ENCODE results near the gene MSLN.
"Not testable (repeated sequence)": the region's sequence is repeated elsewhere in the genome, so short reads cannot be mapped to it uniquely, and the experiment has no call there.

The MSLN gene

GRCh38 chr16:735982-736453 is 24.5 kb upstream of the MSLN start:
- DNase-seq, result no peak

DNA sequence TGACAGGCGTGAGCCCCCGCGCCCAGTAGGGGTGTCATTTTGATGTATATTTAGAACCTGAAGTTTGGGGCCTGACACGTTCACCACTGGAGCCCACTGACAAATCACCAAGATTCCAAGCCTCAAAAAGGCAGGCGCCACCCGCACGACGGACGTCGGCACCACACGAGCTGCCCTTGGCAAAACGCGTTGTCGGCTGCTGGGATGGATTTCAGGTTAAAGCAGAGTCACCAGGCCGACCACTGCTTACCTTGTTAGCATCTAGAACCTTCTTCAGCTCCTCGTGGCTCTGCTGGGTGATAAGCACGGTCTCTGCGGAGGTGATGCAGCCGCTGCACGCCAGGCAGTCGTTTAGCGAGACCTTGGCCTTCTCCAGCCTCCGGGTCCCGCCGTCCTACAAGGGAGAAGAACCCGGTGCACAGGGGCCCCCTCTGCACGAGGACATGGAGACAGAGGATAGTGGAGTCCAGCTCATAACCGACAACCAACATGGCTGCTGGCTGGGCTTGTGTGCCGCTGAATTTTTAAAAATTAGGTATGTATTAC is 23.5 kb upstream of the MSLN start:
- no peak for DNase-seq

DNA sequence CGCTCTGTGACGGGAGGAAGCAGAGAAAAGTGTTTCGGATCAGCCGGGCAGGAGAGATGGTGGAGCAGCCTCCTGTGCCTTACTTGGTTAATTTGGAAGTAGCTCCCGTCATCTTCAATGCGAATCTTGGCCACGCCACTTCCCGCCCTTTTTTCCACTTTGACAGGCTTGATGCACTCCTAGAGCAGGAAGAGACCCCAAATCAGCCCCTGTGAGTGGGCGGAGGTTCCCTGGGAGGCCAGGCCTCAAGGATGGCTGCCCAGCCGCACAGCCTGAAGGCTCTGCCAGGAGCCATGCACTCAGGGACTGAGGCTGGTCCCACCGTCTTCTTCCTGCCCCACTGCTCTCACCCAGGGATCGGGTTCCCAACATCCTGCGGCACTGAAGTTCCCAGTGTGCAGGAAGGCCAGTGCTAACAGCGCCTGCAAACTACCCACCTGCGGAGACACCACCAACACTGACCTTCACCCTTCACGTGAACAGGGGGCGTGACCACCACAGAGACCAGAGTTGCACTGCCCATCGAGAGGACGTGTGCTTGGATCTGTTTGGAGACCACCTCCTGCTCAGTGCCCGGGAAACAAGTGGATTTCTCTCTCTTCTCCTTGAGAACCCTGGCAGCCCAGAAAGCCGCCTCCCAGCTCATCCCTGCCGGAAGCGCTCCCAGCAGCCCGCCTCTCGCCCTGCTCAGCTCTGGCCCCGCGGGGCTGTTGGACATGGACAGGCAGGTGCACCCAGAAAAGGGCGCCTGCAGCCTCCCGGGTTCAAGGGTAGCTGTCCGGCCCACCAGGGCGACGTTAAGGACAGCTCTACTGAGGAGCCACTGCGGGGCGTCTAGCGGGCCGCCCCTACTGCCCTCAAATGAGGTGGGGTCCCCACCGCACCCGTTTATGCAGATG is 20.7 kb upstream of the MSLN start:
- no peak for DNase-seq

GRCh38 chr16:740459-740763 is 20.1 kb upstream of the MSLN start:
- no peak for DNase-seq

- DNase-seq, result peak; percentile 96
Observed at GRCh38 chr16:740764-741505, 19.6 kb upstream of the MSLN start, which contains the start of gene CIAO3. Gene CIAO3 (minus strand): TSS chr16:740997. CDS start chr16:740985, 12 bp downstream.

GRCh38 chr16:741986-742629 is 18.4 kb upstream of the MSLN start:
- no peak for DNase-seq

DNA sequence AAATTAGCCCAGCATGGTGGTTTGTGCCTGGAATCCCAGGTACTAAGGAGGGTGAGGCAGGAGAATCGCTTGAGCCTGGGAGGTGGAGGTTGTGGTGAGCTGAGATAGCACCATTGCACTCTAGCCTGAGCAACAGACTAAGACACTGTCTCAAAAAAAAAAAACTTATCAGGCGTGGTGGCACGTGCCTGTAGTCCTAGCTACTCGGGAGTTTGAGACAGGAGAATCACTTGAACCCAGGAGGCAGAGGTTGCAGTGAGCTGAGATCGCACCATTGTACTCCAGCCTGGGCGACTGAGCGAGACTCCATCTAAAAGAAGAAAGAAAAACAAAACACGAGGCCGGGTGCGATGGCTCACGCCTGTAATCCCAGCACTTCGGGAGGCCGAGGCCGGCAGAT is 17.6 kb upstream of the MSLN start:
- DNase-seq, result not testable (repeated sequence)

DNA sequence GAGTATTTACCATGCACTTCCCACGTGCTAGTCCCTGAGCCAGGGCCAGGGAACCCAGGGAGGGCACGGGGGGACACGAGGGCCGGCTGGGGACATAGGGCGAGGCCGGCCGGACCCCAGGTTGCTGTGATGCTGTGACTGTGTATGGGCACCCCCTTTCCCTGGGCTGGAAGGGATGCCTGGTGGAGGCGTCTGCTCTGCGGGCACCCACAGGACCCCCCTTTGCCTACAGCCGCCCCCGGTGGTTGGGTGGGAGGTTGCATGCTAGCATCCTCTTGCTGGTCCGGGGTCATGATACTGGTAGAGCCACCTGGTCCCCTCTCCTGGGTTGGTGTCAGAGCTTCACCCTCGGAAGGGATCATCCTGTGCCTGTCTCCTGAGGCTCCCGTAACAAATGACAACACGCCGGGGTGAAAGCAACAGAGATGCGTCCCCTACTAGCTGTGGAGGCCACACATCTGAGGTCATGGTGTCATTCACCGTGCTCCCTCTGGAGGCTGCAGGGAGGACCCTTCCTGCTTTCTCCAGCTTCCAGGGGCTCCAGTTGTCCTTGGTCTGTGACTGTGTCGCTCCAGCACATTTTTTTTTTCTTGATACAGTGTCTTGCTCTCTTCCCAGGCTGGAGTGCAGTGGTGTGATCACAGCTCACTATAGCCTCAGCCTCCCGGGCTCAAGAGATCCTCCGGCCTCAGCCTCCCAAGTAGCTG is 16.6 kb upstream of the MSLN start:
- DNase-seq, result no peak

DNA sequence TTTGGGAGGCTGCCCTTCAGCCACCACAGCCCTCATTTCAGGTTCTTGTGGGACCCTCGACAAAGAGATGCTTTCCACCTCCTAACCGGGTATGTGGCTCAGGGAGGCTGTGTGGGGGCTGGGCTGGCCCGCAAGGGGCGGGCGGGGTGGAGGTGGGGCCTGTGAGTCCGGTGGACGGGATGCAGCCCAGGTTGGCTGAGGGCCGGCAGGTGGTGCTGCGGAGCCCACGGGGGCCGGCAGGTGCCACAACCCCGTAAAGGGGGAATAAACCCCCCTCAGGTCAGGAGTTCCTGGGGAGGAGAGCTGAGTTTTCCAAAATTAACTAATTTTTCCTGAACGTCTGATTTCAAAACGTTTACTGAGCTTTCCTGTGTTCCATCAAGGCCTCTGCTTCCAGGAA is 14.8 kb upstream of the MSLN start:
- DNase-seq, result no peak

- no peak for DNase-seq
Observed at GRCh38 chr16:746637-747036, 13.9 kb upstream of the MSLN start.

DNA sequence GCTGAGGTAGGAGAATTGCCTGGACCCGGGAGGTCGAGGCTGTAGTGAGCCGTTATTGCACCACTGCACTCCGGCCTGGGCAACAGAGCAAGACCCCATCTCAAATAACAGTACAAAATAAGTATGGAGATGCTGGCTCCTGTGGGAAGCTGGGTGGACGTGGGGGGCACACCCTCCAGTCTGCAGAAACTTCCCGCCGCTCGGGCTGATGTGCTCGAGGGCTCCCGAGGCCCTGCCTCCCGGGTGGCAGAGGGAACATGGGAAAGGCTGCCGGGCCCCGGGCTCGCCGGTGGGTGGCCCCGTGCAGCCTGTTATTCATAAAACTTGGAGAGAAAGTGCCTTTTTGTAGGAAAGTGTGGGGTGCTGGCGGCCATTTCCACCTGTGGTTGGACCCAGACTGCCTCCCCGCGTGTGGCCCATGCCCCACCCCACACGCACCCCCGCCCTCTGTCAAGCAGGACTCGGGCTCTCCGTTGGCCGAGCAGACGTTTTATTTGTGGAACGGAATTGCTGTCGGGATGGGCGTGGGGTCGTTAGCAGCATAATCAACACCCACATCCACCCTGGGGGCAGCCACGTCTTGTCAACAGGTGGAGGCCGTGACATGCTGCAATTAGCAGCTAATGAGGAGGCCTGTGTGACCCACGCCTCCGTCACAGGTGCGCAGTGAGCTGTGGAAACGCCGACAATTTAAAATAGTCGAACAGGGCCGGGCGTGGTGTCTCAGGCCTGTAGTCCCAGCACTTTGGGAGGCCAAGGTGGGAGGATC is 12.4 kb upstream of the MSLN start:
- no peak for DNase-seq

DNA sequence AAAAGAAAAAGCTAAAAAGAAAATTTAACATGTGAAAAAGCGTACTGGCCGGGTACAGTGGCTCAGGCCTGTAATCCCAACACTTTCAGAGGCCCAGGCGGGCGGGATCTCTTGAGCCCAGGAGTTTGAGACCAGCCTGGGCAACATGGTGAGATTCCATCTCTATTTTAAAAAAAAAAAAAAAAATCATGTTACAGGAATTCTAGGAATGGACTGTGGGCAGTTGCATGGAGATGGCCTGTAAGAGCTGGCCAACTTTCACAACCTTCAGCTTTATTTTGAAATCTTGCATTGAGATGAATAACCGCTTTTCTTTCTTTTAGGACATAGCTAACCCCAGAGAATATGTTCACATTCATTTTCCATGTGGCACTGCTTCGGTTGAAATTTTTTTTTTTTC is 11.5 kb upstream of the MSLN start:
- DNase-seq, result no peak

- no peak for DNase-seq
Observed at GRCh38 chr16:750485-750884, 10.0 kb upstream of the MSLN start.

- no peak for DNase-seq
Observed at GRCh38 chr16:751152-752006, 9.2 kb upstream of the MSLN start.

GRCh38 chr16:752007-752312 is 8.6 kb upstream of the MSLN start:
- DNase-seq, result no peak

GRCh38 chr16:754121-754607 is 6.4 kb upstream of the MSLN start:
- DNase-seq, result not testable (repeated sequence)

DNA sequence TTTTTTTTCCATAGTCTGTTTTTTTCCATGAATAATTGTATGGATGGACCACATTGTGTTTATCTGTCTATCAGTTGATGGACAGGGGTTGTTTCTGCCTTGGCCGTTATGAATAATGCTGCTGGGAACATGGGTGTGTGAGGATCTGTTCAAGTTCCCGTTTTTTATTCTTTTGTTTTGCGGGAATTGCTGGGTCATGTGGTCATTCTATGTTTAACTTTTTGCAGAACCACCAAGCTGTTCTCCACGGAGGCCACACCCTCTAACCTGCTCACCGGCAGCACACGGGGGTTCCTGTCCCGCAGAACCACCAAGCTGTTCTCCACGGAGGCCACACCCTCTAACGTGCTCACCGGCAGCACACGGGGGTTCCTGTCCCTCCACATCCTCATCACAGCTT is 5.9 kb upstream of the MSLN start:
- DNase-seq, result no peak

DNA sequence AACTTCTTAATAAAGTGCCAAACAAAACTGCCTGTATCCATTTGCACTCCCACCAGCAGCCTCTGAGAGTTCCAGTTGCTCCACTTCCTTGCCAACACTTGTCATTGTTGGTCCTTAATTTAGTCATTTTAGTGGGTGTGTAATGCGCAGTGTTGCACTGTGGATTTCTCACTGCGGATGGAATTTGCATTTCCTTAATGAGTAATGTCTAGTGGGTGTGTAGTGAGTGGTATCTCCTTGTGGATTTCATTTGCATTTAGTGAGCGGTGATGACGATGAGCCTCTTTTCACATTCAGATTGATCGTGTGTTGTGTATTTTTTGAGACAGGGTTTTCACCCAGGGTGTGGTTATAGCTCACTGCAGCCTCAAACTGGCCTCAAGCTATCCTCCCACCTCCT is 4.1 kb upstream of the MSLN start:
- no peak for DNase-seq

GRCh38 chr16:759110-759910 is 1.2 kb upstream of the MSLN start:
- DNase-seq, result no peak

DNA sequence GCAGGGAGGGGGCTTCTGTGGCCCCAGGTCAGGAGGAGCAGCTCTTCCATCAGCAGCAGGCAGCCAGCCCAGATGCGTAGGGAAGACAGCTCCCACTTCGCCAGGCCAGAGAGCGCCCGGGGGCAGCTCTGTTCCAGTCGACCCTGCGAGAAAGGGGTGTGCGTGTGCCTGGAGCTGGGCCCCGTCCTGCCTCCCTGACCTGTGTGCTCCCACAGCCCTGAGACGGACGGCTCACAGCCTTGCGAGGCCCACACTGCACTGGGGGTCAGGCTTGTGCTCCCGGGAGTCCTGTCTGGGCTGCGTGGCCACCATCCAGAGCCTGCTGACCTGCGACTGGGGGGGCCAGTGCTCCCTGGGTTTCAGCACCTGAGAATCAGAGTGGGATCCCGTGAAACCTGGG is 469 bp upstream of the MSLN start:
- DNase-seq, result no peak

Measured in activated T-cell treated with anti-CD3 and anti-CD28 coated beads, Interleukin-2, amount 50 U/mL, for 1 hour (primary cell).